GM19328 (cell line): ENCODE results near the gene SRPK3.

Experiments
- ATAC-seq: cut with Tn5 transposase; IDR thresholded peaks from one replicate; pipeline ENCODE4 v1.9.1; 2021; ENCODE audit warnings: mild to moderate bottlenecking, moderate library complexity; ENCODE audit not compliant: unreplicated experiment

The SRPK3 gene

GRCh38 chrX:153781428-153782047 lies 697 bp downstream of the SRPK3 start:
- ATAC-seq: no peak

GRCh38 chrX:153782313-153782712 lies 1.5 kb downstream of the SRPK3 start:
- no peak for ATAC-seq

GRCh38 chrX:153782871-153783270 lies 2.0 kb downstream of the SRPK3 start:
- ATAC-seq: no peak

DNA sequence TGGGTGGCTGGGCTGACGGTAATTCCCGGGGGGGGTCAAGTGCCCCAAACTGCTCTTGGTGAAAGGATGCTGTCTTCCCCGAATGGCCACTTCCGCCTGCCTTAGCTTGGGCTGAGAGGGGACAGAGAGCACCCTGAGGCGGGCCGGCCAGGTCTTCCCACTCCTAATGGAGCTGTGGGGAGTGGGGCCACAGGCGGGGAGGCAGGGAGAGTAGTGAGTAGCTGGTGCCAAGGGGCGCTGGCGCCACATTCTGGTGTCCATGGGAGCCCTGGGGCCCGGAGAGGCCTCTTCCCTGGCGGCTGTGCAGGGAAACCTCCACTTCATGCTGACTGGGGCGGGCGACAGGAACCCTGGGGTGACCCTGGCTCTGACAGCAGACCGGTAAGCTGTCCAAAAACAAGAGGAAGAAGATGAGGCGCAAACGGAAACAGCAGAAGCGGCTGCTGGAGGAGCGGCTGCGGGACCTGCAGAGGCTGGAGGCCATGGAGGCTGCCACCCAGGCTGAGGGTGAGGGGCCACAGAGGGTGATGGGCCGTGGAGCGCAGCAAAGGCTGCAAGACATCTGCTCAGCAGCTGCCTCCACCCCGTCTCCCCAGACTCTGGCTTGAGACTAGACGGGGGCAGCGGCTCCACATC lies 2.7 kb downstream of the SRPK3 start:
- no peak for ATAC-seq

DNA sequence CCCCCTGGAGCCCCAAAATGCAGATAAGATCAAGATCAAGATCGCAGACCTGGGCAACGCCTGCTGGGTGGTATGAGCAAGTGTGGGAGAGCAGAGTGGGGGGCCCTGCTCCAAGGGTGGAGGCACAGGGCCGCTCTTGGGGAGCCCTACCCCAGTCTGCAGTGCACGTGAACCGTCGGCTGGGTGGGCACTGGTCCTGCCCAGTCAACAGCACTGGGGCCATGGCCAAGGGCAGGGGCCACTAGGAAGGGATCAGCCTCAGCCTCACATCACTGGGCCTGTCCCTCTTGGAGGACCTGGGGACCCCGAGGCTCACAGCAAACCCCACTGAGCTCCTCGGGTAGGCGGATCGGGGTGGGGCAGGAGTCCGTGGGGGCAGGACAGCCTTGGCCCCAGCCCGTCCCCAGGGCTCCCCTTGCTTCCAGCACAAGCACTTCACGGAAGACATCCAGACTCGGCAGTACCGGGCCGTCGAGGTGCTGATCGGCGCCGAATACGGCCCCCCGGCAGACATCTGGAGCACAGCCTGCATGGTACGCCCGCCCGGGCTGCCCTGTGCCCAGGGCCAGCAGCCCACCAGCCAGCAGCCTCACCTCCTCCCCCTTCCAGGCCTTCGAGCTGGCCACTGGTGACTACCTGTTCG lies 3.6 kb downstream of the SRPK3 start:
- ATAC-seq: no peak

DNA sequence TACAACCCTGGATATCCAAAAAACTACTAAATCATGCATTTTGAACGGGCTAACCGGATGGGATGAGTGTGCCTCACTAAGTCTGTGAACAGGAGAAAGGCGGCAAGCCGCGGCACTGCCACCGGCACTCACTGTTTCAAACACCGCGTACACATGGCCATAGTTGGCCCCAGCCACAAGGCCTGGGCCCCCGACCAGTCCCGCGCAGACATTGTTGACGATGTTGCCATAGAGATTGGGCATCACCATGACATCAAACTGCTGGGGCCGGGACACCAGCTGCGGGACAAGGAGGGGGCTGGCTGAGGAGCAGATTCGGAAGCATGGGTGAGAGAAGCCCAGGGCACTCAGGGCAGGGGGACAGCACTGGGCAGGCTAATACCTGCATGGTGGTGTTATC lies 5.8 kb downstream of the SRPK3 start:
- ATAC-seq: no peak

GRCh38 chrX:153789654-153790053 lies 8.8 kb downstream of the SRPK3 start:
- no peak for ATAC-seq

- no peak for ATAC-seq
These were observed 10.4 kb downstream of the SRPK3 start for GRCh38 chrX:153791104-153791852.

DNA sequence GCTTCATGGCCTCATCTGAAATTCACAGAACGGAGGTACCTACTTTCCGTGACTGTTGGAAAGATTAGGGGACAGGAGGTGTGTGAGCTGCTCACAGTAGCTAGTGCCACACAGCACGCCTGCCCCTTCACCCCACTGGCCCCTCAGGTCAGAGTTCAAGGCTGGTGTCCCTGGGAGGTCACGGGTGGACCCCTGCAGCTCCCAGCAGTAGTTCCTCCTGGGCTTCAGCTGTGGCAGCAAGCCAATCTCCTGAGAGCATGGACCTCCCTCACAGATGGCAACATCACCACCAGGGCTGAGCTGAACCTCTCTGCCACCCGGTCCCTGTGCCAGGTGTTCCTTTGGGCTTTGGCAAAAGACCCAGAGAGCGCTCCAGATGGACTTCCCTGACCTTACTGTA lies 11.5 kb downstream of the SRPK3 start:
- ATAC-seq: no peak

- no peak for ATAC-seq
These were observed 12.4 kb downstream of the SRPK3 start for GRCh38 chrX:153793291-153793690.

DNA sequence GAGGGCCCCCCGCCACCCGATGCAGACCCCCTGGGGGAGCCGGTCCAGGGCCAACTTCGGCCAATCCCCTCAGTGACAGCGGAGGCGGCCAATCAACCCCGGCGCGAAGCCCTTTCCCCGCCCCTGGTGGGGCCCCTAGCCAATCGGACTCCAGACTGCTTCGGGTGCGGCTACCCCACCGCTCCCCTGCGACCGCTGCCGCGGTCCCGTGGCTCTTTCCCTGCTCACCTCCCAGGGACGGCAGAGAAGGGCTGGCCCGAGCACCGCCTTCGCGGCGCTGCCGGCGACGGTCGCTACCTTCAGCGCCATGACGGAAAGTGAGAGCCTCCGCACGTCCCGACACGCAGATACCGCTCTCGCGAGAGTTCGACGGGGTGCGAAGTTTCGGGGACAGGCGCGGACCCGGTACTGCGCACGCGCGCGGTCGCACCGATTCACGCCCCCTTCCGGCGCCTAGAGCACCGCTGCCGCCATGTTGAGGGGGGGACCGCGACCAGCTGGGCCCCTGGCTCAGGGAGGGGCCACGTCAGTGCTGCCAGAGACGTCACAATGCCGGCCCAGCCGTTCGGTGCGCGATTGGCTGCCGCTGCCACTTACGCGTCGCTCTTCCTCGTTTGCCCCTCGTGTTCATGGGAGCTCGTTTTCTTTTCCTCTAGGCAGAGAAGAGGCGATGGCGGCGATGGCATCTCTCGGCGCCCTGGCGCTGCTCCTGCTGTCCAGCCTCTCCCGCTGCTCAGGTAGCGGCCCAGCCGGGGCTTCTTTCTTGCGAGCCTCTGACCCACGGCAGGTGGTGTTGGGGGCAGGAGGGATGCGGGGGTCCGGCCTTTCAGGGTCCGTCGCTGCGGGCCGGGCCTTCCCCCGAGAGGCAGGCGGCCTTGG lies 13.4 kb downstream of the SRPK3 start, which contains the start of the genes IDH3G and SSR4:
Gene IDH3G (minus strand): TSS at position 358 of the 879 bp plus-strand sequence. CDS start 49 bp downstream, at position 309.
Gene SSR4 (plus strand): TSS at position 651 of the 879 bp plus-strand sequence. CDS start 20 bp downstream, at position 671.
- ATAC-seq: peak; percentile 89

- ATAC-seq: no peak
These were observed 14.3 kb downstream of the SRPK3 start for GRCh38 chrX:153794897-153795816.

DNA sequence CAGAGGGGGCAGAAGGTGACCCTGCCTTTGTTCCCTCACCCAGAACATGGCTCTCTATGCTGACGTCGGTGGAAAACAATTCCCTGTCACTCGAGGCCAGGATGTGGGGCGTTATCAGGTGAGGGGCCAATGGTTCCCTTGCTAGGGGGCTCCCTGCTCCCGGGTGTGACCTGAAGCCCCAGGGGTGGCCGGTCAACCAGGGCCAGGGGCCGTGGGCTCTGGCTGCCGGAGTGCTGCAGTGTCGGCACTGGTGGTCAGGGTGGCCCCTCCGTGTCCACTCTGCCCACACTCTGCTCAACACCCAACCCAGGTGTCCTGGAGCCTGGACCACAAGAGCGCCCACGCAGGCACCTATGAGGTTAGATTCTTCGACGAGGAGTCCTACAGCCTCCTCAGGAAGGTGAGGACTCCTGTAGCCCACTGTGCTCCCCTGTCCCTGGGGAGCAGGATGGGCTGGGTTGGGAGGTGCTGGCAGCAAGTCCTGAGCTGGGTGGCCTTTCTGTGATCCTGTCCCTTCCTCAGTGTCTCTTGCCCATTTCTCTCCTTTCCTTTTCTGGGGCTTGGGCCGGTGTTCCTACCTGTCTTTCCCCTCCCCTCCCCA lies 16.7 kb downstream of the SRPK3 start:
- ATAC-seq: no peak

DNA sequence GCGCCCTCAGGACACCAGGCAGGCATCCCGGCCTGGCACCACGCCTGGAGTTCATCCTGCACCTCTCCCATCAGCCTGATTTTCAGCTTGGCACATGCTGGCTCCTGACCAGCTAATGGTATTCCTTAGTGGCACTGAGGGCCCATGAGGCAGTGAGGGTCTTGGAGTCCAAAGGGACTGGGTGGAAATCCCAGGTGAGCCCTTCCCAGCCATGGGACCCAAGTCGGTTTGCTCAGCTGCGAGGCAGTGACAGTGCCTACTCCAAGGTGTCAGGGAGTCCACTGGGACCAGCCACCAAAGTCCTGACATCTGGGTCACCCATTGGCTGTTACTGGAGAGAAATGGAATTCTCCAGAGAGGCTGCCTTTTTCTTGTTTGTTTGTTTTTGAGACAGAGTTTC lies 18.5 kb downstream of the SRPK3 start:
- ATAC-seq: no peak

DNA sequence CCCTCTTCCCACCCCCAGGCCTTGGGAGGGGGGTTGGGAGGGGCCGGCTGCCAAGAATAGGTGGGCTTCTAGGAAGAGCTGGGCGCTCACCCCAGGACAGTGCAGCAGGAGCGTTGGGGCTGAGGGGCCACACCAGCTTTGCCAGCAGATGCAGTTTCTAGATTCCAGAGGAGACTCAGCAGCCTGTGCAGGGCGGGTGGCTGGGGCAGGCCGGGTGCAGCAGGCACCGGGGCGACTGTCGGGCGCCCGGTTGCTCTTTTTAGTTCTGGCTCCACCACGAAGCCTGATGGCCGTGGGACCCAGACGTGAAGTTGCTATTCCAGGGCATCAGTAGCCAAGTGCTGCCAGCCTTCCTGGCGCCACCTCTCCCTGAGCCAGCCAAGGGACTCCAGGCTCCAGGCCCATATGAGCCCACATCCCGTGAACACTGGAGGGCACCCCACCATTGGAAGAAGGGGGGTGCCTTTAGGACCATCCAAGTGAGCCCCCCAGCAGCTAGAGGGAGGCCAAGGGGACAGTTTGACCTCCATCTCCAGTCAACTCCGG lies 19.4 kb downstream of the SRPK3 start:
- ATAC-seq: no peak

DNA sequence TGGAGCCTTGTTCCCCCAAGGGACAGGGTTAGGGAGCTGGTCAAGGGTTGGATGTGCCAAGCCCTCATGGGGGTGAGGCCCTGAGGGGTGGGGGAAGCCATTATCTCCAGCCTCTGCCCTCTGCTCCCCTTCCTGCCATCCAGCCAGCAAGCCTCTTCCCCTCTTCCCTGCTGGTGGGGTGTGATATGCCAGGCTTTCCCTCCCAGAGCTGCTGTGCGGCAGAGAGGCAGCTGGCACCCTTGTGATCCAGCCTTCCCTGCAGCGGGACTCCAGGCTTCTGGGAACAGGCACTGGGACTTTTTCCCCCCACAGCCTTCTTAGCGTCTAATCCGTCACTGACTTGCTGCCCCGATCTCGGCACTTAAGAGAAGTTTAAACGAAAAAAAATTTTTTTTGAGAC lies 19.9 kb downstream of the SRPK3 start:
- no peak for ATAC-seq

- no peak for ATAC-seq
These were observed 20.8 kb downstream of the SRPK3 start for GRCh38 chrX:153801669-153802068.

DNA sequence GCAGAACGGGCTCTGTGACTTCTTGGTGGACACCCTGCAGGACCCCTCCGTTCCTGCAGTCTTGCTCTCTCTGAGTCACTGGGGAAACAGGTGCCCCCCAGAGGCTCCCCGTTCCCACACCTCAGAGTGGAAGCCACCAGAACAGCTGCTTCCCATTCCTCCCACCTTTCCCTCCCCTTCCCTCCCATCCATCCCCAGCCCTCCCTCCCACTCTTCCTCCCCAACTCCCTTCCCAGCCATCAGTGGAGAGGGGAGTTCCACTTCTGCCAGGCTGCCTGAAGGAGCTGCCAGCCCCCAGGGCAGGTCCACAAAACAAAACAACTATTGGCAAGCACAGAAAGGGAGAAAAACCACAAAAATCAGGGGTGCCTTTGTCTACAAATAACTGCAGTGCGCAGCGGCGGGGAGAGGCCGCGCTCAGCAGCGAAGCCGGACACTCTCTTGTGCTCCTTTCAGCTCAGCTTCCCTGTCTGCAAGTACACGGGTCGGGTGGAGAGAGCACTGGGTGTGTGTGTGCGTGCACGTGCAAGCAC lies 21.7 kb downstream of the SRPK3 start:
- no peak for ATAC-seq
